ENCODE data around the gene WDR18. TPM values are rescaled to one million over a fixed set of nuclear protein-coding genes. Genes with fewer than 3 reads are reported as not detected.

WDR18 gene
- total and polyA plus RNA-seq, 2 of the 8 experiments (the other 6 are each of a cell fraction or from before 2014, with no cell fraction given): 87.7 to 177 TPM

- TF ChIP-seq SUZ12 (IDR thresholded peaks at IDR 0.05; ENCODE audit: low read length): no peak
- TF ChIP-seq YY1 (IDR thresholded peaks at IDR 0.05; ENCODE audit: low read depth, low read length): no peak
- TF ChIP-seq NANOG (IDR thresholded peaks at IDR 0.05; ENCODE audit: insufficient read depth, low read depth, low read length, poor library complexity, severe bottlenecking): no peak
Measured at GRCh38 chr19:936175-936546, 48.0 kb upstream of the WDR18 start (continued).

All from H1 (cell line).